K562 (cell line): ENCODE measurements around the gene PIH1D1. TPM values are rescaled to one million over a fixed set of nuclear protein-coding genes. Genes with fewer than 3 reads are reported as not detected.

Experiments
- C11orf30 ChIP-seq: fragments of 450-650 bp; IDR thresholded peaks from 2 replicates; pipeline ENCODE4 v1.6.1; 2016; ENCODE audit warnings: low read depth, mild to moderate bottlenecking
- CTCF ChIP-seq, 3 experiments: IDR thresholded peaks in 2 of 3; conservative IDR thresholded peaks in 1 of 3; 2 replicates each; pipeline ENCODE4 v1.5.1; 2011 to 2012; ENCODE audit warnings: low read length in 3 of 3, mild to moderate bottlenecking in 3 of 3, control low read depth in 2 of 3, improper control_type of control experiment in 1 of 3, inconsistent platforms in 1 of 3, low read depth in 1 of 3, mixed read lengths in 1 of 3, moderate library complexity in 1 of 3; ENCODE audit not compliant: insufficient read depth in 2 of 3
- DACH1 ChIP-seq: fragments of 450-650 bp; IDR thresholded peaks from 2 replicates; pipeline ENCODE4 v1.6.1; 2018; ENCODE audit not compliant: partially characterized antibody
- HNRNPLL ChIP-seq: fragments of 200-400 bp; formaldehyde crosslinking; IDR thresholded peaks from 2 replicates; pipeline ENCODE4 v1.6.1; 2017; ENCODE audit warnings: low read length, low read depth, mild to moderate bottlenecking; ENCODE audit not compliant: poor library complexity, severe bottlenecking
- JUNB ChIP-seq: fragments of 450-650 bp; formaldehyde crosslinking; conservative IDR thresholded peaks from 2 replicates; pipeline ENCODE4 v1.4.0; 2020; ENCODE audit warnings: mild to moderate bottlenecking
- LARP7 ChIP-seq: fragments of 450-650 bp; IDR thresholded peaks from 2 replicates; pipeline ENCODE4 v1.6.1; 2016
- NRF1 ChIP-seq, 2 experiments: fragments of 450-650 bp; IDR thresholded peaks in 1 of 2; conservative IDR thresholded peaks in 1 of 2; 2 replicates each; pipeline ENCODE4 v1.6.1; 2014; ENCODE audit warnings: mild to moderate bottlenecking in 2 of 2
- POLR2A ChIP-seq: fragments of 450-650 bp; conservative IDR thresholded peaks from 2 replicates; pipeline ENCODE4 v1.6.1; 2016
- RFX5 ChIP-seq: IDR thresholded peaks from 2 replicates; pipeline ENCODE4 v1.6.1; 2011; ENCODE audit warnings: low read depth, mild to moderate bottlenecking, improper control_type of control experiment, low read length
- TARDBP ChIP-seq: fragments of 450-650 bp; IDR thresholded peaks from 2 replicates; pipeline ENCODE4 v1.6.1; 2016
- TEAD4 ChIP-seq, 2 experiments: sonication (generic) in 1 of 2; formaldehyde crosslinking in 1 of 2; IDR thresholded peaks; 2 replicates each; pipeline versions ENCODE4 v1.6.1 to v1.8.0; 2012 to 2022; ENCODE audit warnings: borderline replicate concordance in 1 of 2, inconsistent platforms in 1 of 2, low read length in 1 of 2, mild to moderate bottlenecking in 1 of 2, missing genetic modification reagents in 1 of 2
- TRIM24 ChIP-seq, 2 experiments: fragments of 450-650 bp; IDR thresholded peaks; 2 replicates each; pipeline ENCODE4 v1.6.1; 2016
- TRIM28 ChIP-seq: fragments of 450-650 bp; IDR thresholded peaks from 2 replicates; pipeline ENCODE4 v1.6.1; 2017
- ZKSCAN8 ChIP-seq: fragments of 200-800 bp; sonication (Bioruptor generic); IDR thresholded peaks from 2 replicates; pipeline ENCODE4 v1.6.1; 2016; ENCODE audit warnings: missing genetic modification characterization, missing compliant biosample characterization
- ZNF395 ChIP-seq: fragments of 200-800 bp; sonication (Bioruptor generic); IDR thresholded peaks from 2 replicates; pipeline ENCODE4 v1.6.1; 2017; ENCODE audit warnings: missing genetic modification characterization, missing compliant biosample characterization
- ZNF41 ChIP-seq: fragments of 250-450 bp; sonication (Bioruptor Pico); conservative IDR thresholded peaks from 2 replicates; pipeline ENCODE4 v1.4.0; 2020; ENCODE audit warnings: mild to moderate bottlenecking
- ZNF583 ChIP-seq: fragments of 250-450 bp; sonication (Bioruptor Pico); IDR thresholded peaks from 2 replicates; pipeline ENCODE4 v1.4.0; 2020
- ZNF584 ChIP-seq: fragments of 200-800 bp; sonication (Bioruptor generic); IDR thresholded peaks from 2 replicates; pipeline ENCODE4 v1.6.1; 2016; ENCODE audit warnings: low read depth, mild to moderate bottlenecking, missing genetic modification characterization, missing compliant biosample characterization
- ZNF592 ChIP-seq: fragments of 450-650 bp; IDR thresholded peaks from 2 replicates; pipeline ENCODE4 v1.6.1; 2017; ENCODE audit warnings: antibody characterized with exemption, mild to moderate bottlenecking
- ZNF830 ChIP-seq: fragments of 250-450 bp; sonication (Bioruptor Pico); IDR thresholded peaks from 2 replicates; pipeline ENCODE4 v1.5.0; 2021; ENCODE audit warnings: mild to moderate bottlenecking
- polyA plus RNA-seq, 8 experiments: library from polyadenylated mRNA; depleted of rRNA in 4 of 8; stranded (reverse) in 5 of 8; unstranded in 3 of 8; fragments of >200 nt; fragmentation: Nextera tagmentation in 2 of 8; fragmentation: Illumina TruSeq in 1 of 8; extraction: Ambion mirVana in 2 of 8; extraction: Trizol in 1 of 8; gene quantifications; 2 replicates each; pipeline versions ENCODE4 v1.2.1 to v1.2.3, GENCODE V29; 2011 to 2014; ENCODE audit warnings: inconsistent platforms in 1 of 8, missing spikeins in 1 of 8
- total RNA-seq, 7 experiments: library from RNA; depleted of rRNA in 6 of 7; stranded (reverse); fragments of >200 nt in 6 of 7; fragmentation: Illumina TruSeq in 2 of 7; extraction: Trizol in 2 of 7; gene quantifications; 2 replicates each; pipeline versions ENCODE4 v1.2.1 to v1.2.3, GENCODE V29; 2011 to 2021; ENCODE audit warnings: low replicate concordance in 1 of 7
- TF ChIP-seq, protein P1 (sequence below), 3 experiments: fragments of 200-800 bp in 1 of 3; sonication (Bioruptor generic) in 1 of 3; sonication (generic) in 1 of 3; formaldehyde crosslinking in 1 of 3; IDR thresholded peaks; 2 replicates each; pipeline versions ENCODE4 v1.6.1 to v1.8.0; 2016 to 2022; ENCODE audit warnings: mild to moderate bottlenecking in 2 of 3, missing compliant biosample characterization in 2 of 3, missing genetic modification characterization in 2 of 3, missing genetic modification reagents in 1 of 3

The PIH1D1 gene
- total and polyA plus RNA-seq, 9 of the 15 experiments (the other 6 are each of a cell fraction or from before 2014, with no cell fraction given), result 26.5 to 224 (median 137) TPM

DNA sequence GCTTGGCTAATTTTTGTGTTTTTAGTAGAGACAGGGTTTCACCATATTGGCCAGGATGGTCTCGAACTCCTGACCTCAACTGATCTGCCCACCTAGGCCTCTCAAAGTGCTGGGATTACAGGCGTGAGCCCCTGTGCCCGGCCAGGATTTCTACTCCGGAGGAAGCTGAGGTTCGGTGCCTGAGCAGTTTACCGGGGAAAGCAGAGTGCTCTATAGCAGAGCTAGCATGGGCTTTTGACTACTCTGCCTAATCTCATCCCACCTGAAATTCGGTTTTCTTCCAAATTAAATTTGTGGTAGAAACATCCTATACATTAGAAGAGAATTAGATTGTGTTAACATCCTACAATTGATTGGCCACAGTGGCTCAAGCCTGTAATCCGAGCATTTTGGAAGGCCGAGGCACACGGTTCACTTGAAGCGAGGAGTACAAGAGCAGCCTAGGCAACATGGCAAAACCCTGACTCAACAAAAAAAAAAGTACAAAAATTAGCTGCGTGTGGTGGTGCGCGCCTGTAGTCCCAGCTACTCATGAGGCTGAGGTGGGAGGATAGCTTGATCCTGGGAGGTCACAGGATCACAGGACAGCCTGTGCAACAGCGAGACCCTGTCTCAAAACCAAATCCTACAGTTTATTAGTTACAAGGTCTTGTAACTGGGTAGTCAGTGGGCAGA is 37.4 kb upstream of the PIH1D1 start (continued):
- TF ChIP-seq ZNF592 (no peak), NRF1 (conservative IDR thresholded peaks at IDR 0.05 in 1 of 2, IDR thresholded peaks at IDR 0.05 in 1 of 2) (peak; percentile 40 to 41; a peak in 2 of 4 replicates), HNRNPLL (no peak), TRIM24 (IDR thresholded peaks at IDR 0.05) (no peak), ZNF41 (no peak), POLR2A (peak; percentile 39), CTCF (IDR thresholded peaks at IDR 0.05 in 2 of 3, conservative IDR thresholded peaks at IDR 0.05 in 1 of 3; ENCODE audit: insufficient read depth in 2 of 3, low read depth in 1 of 3, low read length in 3 of 3) (no peak), ZNF395 (CRISPR knock-in tag) (no peak), C11orf30 (peak; percentile 95), ZNF830 (CRISPR knock-in tag) (no peak), ZKSCAN8 (CRISPR knock-in tag) (no peak), ZNF583 (CRISPR knock-in tag) (no peak), JUNB (CRISPR knock-in tag) (no peak), TARDBP (no peak), DACH1 (no peak), TEAD4 (IDR thresholded peaks at IDR 0.05; ENCODE audit: low read length) (no peak), TEAD4 (CRISPR knock-in tag; IDR thresholded peaks at IDR 0.05; ENCODE audit: borderline replicate concordance) (no peak), LARP7 (no peak), RFX5 (no peak), ZNF584 (CRISPR knock-in tag) (no peak), TRIM28 (no peak; the same call in 1 of the 2 replicates)
- TF ChIP-seq, protein P1, sequence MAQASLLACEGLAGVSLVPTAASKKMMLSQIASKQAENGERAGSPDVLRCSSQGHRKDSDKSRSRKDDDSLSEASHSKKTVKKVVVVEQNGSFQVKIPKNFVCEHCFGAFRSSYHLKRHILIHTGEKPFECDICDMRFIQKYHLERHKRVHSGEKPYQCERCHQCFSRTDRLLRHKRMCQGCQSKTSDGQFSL (CRISPR knock-in tag; IDR thresholded peaks at IDR 0.05), result no peak
- TF ChIP-seq, protein P1 (tag; IDR thresholded peaks at IDR 0.05), result no peak
